COLO668 (cell line): ENCODE results near the gene FASTKD3.

Experiments
- DNase-seq: peaks from one replicate; lab custom pipeline; 2025; ENCODE audit not compliant: unreplicated experiment; lab: John Stamatoyannopoulos, UW

Gene FASTKD3

GRCh38 chr5:7850395-7851239 is 18.2 kb downstream of the FASTKD3 start, which contains the start of gene CFAP90:
Gene CFAP90 (minus strand): TSS chr5:7851133. CDS start chr5:7851021, 112 bp downstream.
- DNase-seq = peak; percentile 77

GRCh38 chr5:7849681-7850394 is 19.0 kb downstream of the FASTKD3 start:
- peak; percentile 35 for DNase-seq

- no peak for DNase-seq
These were observed 20.5 kb downstream of the FASTKD3 start for GRCh38 chr5:7848296-7848695.

DNA sequence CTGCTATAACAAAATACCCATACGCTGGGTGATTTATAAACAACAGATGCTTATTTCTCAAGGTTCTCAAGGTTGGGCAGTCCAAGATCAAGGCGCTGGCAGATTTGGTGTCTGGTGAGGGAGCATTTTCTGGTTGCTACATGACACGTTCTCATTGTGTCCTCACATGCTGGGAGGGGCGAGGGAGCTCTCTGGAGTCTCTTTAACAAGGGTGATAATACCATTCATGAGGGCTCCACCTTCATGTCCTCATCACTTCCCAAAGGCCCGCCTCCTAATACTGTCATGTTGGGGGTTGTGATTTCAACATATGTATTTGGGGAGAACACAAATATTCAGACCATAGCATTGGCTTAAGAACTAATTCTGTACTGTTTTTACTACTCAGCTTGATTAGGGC is 22.5 kb downstream of the FASTKD3 start:
- DNase-seq = no peak

DNA sequence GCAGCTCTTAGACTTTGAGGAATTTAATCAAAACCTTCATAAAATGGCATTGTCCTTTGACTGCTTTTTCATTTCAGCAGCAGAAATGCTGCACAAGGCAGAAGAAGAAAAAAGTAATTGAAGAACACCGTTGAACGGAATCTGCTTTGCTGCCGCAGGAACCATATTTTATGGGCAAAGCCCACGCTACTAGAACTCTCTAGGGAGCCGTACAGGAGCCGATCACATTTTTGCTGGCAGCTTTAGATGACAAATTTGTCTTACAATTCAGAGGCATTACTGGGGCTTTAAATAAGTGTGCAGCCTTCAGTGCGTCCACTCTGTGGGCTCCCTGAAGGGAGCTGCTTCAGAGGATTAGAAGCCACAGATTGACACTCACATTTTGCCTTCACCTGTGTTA is 23.3 kb downstream of the FASTKD3 start:
- no peak for DNase-seq

- no peak for DNase-seq
These were observed 23.9 kb downstream of the FASTKD3 start for GRCh38 chr5:7844901-7845300.

- no peak for DNase-seq
These were observed 26.3 kb downstream of the FASTKD3 start for GRCh38 chr5:7842531-7842930.

DNA sequence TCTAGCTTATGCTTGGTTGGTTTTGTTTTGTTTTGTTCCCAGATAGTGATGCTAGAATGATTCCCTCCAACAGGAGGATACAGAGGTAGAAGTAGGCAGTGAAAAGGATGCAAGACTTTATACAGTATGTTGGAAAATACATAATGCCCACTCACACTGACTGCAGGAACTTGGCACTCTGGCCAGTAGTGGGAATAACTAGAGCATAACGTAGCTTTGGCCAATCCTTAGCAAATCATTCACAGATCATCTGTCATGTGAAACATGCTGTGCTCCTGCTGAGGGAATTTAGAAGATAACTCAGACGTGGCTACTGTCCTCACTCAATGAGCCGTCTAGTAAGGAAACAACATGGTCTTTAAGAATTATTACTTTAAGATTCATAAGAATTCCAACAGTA is 31.4 kb downstream of the FASTKD3 start:
- no peak for DNase-seq

DNA sequence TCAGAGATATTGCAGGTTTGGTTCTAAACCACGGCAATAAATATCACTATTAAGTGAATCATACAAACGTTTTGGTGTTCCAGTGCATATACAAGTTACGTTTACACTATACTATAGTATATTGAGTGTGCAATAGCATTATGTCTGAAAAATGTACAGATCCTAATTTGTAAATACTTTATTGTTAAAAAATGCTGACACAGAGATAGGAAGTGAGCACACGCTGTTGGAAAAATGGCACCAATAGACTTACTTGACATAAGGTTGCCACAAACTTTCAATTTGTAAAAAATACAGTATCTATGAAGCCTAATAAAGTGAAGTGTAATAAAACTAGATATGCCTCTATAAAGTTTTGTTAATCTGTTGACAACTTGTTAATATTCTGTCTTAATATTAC is 33.8 kb downstream of the FASTKD3 start:
- no peak for DNase-seq

GRCh38 chr5:7828269-7828668 is 40.6 kb downstream of the FASTKD3 start:
- no peak for DNase-seq

DNA sequence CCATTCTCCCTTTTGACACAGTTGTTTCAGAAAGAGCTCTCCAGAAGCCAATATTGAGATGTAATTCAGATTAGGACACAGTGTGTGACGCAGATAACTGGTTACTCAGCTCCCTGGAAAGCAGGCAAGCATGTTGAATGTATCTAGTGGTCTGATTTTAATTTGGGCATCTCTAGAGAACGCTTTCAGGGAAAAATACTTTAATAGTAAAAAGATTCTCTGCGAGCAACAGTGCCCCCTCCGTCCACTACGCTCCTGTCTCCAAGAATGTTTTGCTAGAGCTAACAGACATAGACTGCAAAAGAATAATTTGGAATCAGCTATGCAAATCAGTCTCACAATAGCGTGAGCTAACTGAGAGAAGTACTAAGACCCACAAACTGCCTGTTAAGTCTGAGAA is 41.2 kb downstream of the FASTKD3 start:
- DNase-seq = no peak

- no peak for DNase-seq
These were observed 43.2 kb downstream of the FASTKD3 start for GRCh38 chr5:7825630-7826029.

DNA sequence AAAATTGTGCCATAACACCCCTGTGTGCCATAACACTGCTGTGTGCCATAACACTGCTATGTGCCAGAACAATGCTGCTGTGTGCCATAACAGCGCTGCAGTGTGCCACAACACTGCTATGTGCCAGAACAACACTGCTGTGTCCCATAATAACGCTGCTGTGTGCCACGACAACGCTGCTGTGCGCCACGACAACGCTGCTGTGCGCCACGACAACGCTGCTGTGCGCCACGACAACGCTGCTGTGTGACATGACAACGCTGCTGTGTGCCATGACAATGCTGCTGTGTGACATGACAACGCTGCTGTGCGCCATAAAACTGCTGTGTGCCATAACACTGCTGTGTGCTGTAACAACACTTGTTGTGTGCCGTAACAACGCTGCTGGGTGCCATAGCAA is 43.8 kb downstream of the FASTKD3 start:
- no peak for DNase-seq

DNA sequence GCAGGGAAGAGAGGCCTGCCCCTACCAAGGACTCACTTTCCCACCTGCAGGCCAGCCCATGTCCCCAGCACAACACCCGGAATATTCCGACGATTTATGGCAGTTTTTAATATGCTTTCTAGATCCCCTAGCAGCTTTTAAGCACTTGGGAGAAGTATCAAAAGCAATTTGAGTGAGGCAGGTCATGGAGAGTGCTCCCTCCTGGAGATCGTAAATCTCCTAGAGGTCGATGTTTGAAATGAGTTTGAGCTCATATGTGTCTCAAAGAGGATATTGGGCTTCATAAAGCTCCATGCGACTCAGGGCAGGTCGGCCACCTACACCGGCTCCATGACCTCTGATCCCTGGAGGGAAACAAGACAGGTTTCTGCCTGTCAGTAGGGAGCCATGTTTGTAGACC is 45.2 kb downstream of the FASTKD3 start:
- no peak for DNase-seq

DNA sequence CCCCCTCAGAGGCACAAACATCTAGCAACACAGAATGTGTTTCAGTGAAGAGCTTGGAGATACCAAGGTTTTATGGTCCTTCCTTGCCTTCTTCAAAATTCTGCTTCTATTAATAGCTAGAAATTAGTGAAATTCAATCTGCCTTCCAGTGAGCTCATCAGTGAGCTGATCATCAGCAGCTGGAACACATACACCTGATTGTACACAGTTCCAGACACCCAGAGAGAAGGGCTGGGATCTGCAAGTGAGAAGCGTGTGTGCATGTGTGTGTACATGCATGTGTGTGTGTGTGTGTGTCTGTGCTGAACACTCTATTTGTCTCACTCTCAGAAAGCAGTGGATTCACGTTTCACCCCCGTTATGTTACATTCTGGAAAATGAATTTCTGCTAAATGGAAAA is 46.4 kb downstream of the FASTKD3 start:
- no peak for DNase-seq

- no peak for DNase-seq
These were observed 52.3 kb downstream of the FASTKD3 start for GRCh38 chr5:7816535-7816901.

GRCh38 chr5:7815892-7816534 is 52.8 kb downstream of the FASTKD3 start:
- DNase-seq = peak; percentile 78

- no peak for DNase-seq
These were observed 54.0 kb downstream of the FASTKD3 start for GRCh38 chr5:7814816-7815215.

DNA sequence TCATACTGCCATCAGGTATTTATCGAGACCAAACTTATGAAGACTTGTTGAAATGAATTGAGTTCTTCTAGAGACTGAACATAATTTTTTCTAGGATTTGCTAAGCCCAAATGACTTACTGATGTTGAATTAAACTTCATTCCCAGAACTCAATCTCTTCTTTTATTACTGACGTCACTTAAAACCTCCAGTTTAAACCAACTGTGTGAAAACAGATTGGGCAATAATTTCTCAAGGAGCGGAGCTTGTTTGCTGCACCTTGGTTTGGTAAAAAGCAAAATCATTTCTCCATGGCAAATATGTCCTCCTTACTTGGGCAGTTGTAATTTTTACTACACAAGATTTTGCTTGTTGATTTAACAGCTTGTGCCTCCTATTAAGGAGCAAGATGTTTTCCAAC is 55.3 kb downstream of the FASTKD3 start:
- DNase-seq = no peak

DNA sequence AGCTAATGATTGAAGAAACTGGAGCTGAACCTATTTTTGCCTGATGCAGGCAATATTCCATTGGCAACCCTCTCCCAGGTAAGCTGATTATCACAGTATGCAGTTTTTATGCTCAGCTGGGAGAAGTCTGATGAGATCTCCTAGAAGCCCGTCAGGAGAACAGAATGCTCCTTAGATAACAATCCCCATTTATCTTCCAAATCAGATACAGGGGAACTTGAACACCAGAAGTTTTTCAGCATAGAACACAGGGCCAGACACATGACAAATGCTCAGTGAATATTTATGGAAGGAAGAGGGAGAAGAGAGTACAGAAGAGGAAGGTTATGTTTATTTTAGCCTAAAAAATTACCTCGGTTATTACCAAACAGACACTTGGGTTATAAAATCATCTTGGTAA is 55.8 kb downstream of the FASTKD3 start:
- DNase-seq = no peak

GRCh38 chr5:7811715-7812114 is 57.1 kb downstream of the FASTKD3 start:
- DNase-seq = no peak
